ENCODE results near the gene KIF1B. TPM values are rescaled to one million over a fixed set of nuclear protein-coding genes. Genes with fewer than 3 reads are reported as not detected.

Gene KIF1B
- 70.4 TPM for total RNA-seq

GRCh38 chr1:10209905-10210810, at the start of gene KIF1B:
KIF1B (plus strand) TSS chr1:10210570; CDS start chr1:10232329, 21,759 bp downstream.
- ATAC-seq (peak; percentile 99), DNase-seq (ENCODE audit: low spot score) (peak; percentile 99)
- intact Hi-C loops (cut with DNase I) = loop anchor here (5.0 to 10.0 kb wide), 2 partner anchors 125 to 143 kb away; no protein-coding TSS in a partner anchor

- ATAC-seq = no peak
- intact Hi-C loops (cut with DNase I) = no loop called here
Measured at GRCh38 chr1:10160907-10161490, 49.4 kb upstream of the KIF1B start.

GRCh38 chr1:10161541-10162290, 48.7 kb upstream of the KIF1B start:
- ATAC-seq = no peak
- no peak for DNase-seq (ENCODE audit: low spot score)
- intact Hi-C loops (cut with DNase I) = no loop called here

More at GRCh38 chr1:10160907-10161490, 49.4 kb upstream of the KIF1B start:
- DNase-seq (ENCODE audit: low spot score) = no peak

- intact Hi-C loops (cut with DNase I) = no loop called here
- no peak for DNase-seq (ENCODE audit: low spot score)
- no peak for ATAC-seq
Measured at GRCh38 chr1:10168912-10169514, 41.4 kb upstream of the KIF1B start.

- intact Hi-C loops (cut with DNase I) = no loop called here
- DNase-seq (ENCODE audit: low spot score) (no peak), ATAC-seq (no peak)
Measured at GRCh38 chr1:10170239-10170574, 40.2 kb upstream of the KIF1B start.

GRCh38 chr1:10171105-10171767, 39.1 kb upstream of the KIF1B start:
- DNase-seq (ENCODE audit: low spot score) = no peak
- no peak for ATAC-seq

GRCh38 chr1:10171995-10172669, 38.2 kb upstream of the KIF1B start:
- intact Hi-C loops (cut with DNase I) = no loop called here
- DNase-seq (ENCODE audit: low spot score) (no peak), ATAC-seq (no peak)

More at GRCh38 chr1:10171105-10171767, 39.1 kb upstream of the KIF1B start:
- intact Hi-C loops (cut with DNase I) = no loop called here

GRCh38 chr1:10173582-10173981, 36.8 kb upstream of the KIF1B start:
- intact Hi-C loops (cut with DNase I) = no loop called here
- ATAC-seq = no peak
- DNase-seq (ENCODE audit: low spot score) = no peak

- intact Hi-C loops (cut with DNase I) = no loop called here
- DNase-seq (ENCODE audit: low spot score) = no peak
- no peak for ATAC-seq
Measured at GRCh38 chr1:10177876-10178275, 32.5 kb upstream of the KIF1B start.

GRCh38 chr1:10178597-10179405, 31.6 kb upstream of the KIF1B start:
- ATAC-seq (no peak), DNase-seq (ENCODE audit: low spot score) (no peak)
- intact Hi-C loops (cut with DNase I) = no loop called here

GRCh38 chr1:10179406-10180091, 30.8 kb upstream of the KIF1B start:
- intact Hi-C loops (cut with DNase I) = no loop called here
- ATAC-seq (no peak), DNase-seq (ENCODE audit: low spot score) (no peak)

GRCh38 chr1:10181154-10181553, 29.2 kb upstream of the KIF1B start:
- intact Hi-C loops (cut with DNase I) = no loop called here

GRCh38 chr1:10185759-10186158, 24.6 kb upstream of the KIF1B start:
- no peak for DNase-seq (ENCODE audit: low spot score)
- intact Hi-C loops (cut with DNase I) = no loop called here
- no peak for ATAC-seq

More at GRCh38 chr1:10181154-10181553, 29.2 kb upstream of the KIF1B start:
- no peak for DNase-seq (ENCODE audit: low spot score)
- ATAC-seq = no peak

- no peak for DNase-seq (ENCODE audit: low spot score)
- intact Hi-C loops (cut with DNase I) = no loop called here
- ATAC-seq = peak; percentile 24
Measured at GRCh38 chr1:10186331-10187025, 23.9 kb upstream of the KIF1B start.

- intact Hi-C loops (cut with DNase I) = no loop called here
- no peak for ATAC-seq
- DNase-seq (ENCODE audit: low spot score) = no peak
Measured at GRCh38 chr1:10187026-10187334, 23.4 kb upstream of the KIF1B start.

GRCh38 chr1:10188133-10188650, 22.2 kb upstream of the KIF1B start:
- intact Hi-C loops (cut with DNase I) = no loop called here
- DNase-seq (ENCODE audit: low spot score) = no peak
- no peak for ATAC-seq

Measured in sciatic nerve (tissue), 2 donors.